Transverse colon (tissue), 4 donors: Measurements from ENCODE around the gene PRM2. TPM values are rescaled to one million over a fixed set of nuclear protein-coding genes. Genes with fewer than 3 reads are reported as not detected.

Source experiments
- DNase-seq: peaks from one replicate; pipeline ENCODE4 v3.0.0-alpha.2; 2019
- H3K27ac ChIP-seq, 4 donors: fragments of 200-600 bp; sonication (generic); 2 replicates each; pipeline ENCODE4 v1.5.1; 2016 to 2018; ENCODE audit warnings: inconsistent platforms in 4 of 4
- H3K27me3 ChIP-seq: fragments of 200-600 bp; sonication (generic); 2 replicates; pipeline ENCODE4 v1.5.1; 2017; ENCODE audit warnings: inconsistent platforms
- H3K36me3 ChIP-seq, 4 donors: fragments of 200-600 bp; sonication (generic); 2 replicates each; pipeline ENCODE4 v1.5.1; 2017 to 2019; ENCODE audit warnings: inconsistent platforms in 4 of 4
- H3K4me1 ChIP-seq, 4 donors: fragments of 200-600 bp; sonication (generic); 2 replicates each; pipeline ENCODE4 v1.5.1; 2017 to 2020; ENCODE audit warnings: inconsistent platforms in 4 of 4
- H3K4me3 ChIP-seq, 4 donors: fragments of 200-600 bp; sonication (generic); 1 replicate in 1 of 4; 2 replicates in 3 of 4; pipeline versions ENCODE4 v1.5.1 to v1.6.1; 2017 to 2019; ENCODE audit warnings: inconsistent platforms in 4 of 4
- H3K9me3 ChIP-seq, 2 donors: fragments of 200-600 bp; sonication (generic); 2 replicates each; pipeline ENCODE4 v1.5.1; 2017 to 2019; ENCODE audit warnings: inconsistent platforms in 2 of 2
- EP300 ChIP-seq: sonication (generic); formaldehyde crosslinking; IDR thresholded peaks from one replicate; pipeline ENCODE4 v1.6.1; 2017; ENCODE audit warnings: antibody characterized with exemption, low read depth
- POLR2A ChIP-seq: fragments of 450-650 bp; IDR thresholded peaks from one replicate; pipeline ENCODE4 v1.6.1; 2016; ENCODE audit warnings: antibody characterized with exemption, mild to moderate bottlenecking, moderate library complexity
- POLR2AphosphoS5 ChIP-seq, 3 donors: sonication (generic); formaldehyde crosslinking; IDR thresholded peaks; one replicate each; pipeline ENCODE4 v1.6.1; 2016; ENCODE audit warnings: antibody characterized with exemption in 3 of 3
- WGBS, 2 donors: methylation state at CpG; one replicate each; pipeline ENCODE4 v1.1.5; 2018; ENCODE audit warnings: low coverage in 1 of 2; 5-methylcytosine and 5-hydroxymethylcytosine counted together
- in situ Hi-C, 4 donors: fragments of 200-750 bp; cut with MboI; loops; one replicate each; pipeline versions ENCODE4 v1.15.0 to v1.15.1; 2017; ENCODE audit warnings: low sequenced_read_pairs in 3 of 4, low pct_ligation_motif_present in 1 of 4, low pct_unique_long_range_greater_than_20kb in 1 of 4
- intact Hi-C: fragments of 100-400 bp; cut with DNase I; formaldehyde crosslinking; loops from one replicate; pipeline ENCODE4 v1.15.1; 2023; ENCODE audit warnings: low total_unique reads
- total RNA-seq, 4 donors: library from RNA; depleted of rRNA; stranded (reverse); fragments of >200 nt; gene quantifications; one replicate each; pipeline ENCODE4 v1.1.0, GENCODE V29; 2016
- TF ChIP-seq, protein P1 (sequence below), 5 experiments: fragments of 200-600 bp in 3 of 5; fragments of 450-650 bp in 2 of 5; sonication (generic) in 3 of 5; IDR thresholded peaks; 1 replicate in 2 of 5; 2 replicates in 3 of 5; pipeline ENCODE4 v1.5.1; 2016 to 2017; ENCODE audit warnings: antibody characterized with exemption in 5 of 5, inconsistent platforms in 3 of 5, mild to moderate bottlenecking in 2 of 5, moderate library complexity in 1 of 5

PRM2 gene
- total RNA-seq, 4 donors from 2014 or later, result not detected

- Histone ChIP-seq H3K36me3 (no peaks in the 10 kb centered on the region), H3K9me3 (no peaks in the 10 kb centered on the region), H3K27me3 (no peaks in the 10 kb centered on the region), H3K4me3 (no peak overlapping the region), H3K27ac (no peak overlapping the region), H3K4me1 (peaks cover 0 to 13% (median 10%) of the 10 kb centered on the region in 4 donors)
- in situ Hi-C loops, result no loop called here
- intact Hi-C loops, result no loop called here
- peak; percentile 64 for DNase-seq
- 71 to 95% methylated on average over 5 to 8 of the region's 8 CpGs for WGBS, 2 donors
- TF ChIP-seq POLR2A, result no peak
- TF ChIP-seq EP300, result no peak
- TF ChIP-seq POLR2AphosphoS5 (IDR thresholded peaks at IDR 0.05), result no peak
Measured at GRCh38 chr16:11312718-11313492, 36.6 kb upstream of the PRM2 start.

DNA sequence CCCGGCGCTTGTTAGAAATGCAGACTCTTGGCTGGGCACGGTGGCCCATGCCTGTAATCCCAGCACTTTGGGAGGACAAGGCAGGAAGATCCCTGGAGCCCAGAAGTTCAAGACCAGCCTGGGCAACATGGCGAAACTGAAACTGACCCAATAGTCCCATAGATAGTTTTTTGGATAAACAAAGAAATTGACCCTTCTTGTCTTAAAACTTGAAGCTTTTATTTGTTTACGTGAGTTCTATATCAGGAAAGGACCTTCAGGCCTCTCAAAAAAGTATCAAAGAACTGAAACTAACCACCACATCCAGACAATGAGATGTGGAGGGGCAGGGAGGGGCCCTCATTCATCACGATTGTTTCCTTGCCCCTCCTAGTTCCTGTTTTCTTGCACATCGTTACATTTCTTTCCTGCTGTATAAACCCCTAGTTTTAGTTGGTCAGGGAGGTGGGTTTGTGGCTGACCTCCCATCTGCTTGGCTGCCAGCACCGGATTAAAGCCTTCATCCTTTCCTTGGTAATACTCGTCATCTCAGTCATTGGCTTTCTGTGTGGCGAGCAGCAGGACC is 34.8 kb upstream of the PRM2 start:
- intact Hi-C loops, result no loop called here

GRCh38 chr16:11310634-11310977 is 34.3 kb upstream of the PRM2 start:
- Histone ChIP-seq H3K9me3 (no peaks in the 10 kb centered on the region), H3K27ac (peak overlapping the region in 2 of 4 donors; percentile 20 to 52), H3K27me3 (no peaks in the 10 kb centered on the region), H3K36me3 (no peaks in the 10 kb centered on the region), H3K4me3 (no peak overlapping the region), H3K4me1 (peaks cover 0 to 13% (median 10%) of the 10 kb centered on the region in 4 donors)
- intact Hi-C loops, result no loop called here
- DNase-seq, result no peak
- TF ChIP-seq EP300, result no peak
- no peak for TF ChIP-seq POLR2AphosphoS5 (IDR thresholded peaks at IDR 0.05)
- TF ChIP-seq, protein P1, sequence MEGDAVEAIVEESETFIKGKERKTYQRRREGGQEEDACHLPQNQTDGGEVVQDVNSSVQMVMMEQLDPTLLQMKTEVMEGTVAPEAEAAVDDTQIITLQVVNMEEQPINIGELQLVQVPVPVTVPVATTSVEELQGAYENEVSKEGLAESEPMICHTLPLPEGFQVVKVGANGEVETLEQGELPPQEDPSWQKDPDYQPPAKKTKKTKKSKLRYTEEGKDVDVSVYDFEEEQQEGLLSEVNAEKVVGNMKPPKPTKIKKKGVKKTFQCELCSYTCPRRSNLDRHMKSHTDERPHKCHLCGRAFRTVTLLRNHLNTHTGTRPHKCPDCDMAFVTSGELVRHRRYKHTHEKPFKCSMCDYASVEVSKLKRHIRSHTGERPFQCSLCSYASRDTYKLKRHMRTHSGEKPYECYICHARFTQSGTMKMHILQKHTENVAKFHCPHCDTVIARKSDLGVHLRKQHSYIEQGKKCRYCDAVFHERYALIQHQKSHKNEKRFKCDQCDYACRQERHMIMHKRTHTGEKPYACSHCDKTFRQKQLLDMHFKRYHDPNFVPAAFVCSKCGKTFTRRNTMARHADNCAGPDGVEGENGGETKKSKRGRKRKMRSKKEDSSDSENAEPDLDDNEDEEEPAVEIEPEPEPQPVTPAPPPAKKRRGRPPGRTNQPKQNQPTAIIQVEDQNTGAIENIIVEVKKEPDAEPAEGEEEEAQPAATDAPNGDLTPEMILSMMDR (IDR thresholded peaks at IDR 0.05), result no peak
- in situ Hi-C loops, result no loop called here
- WGBS, 2 donors, result 91% methylated on average over 3 of the region's 3 CpGs; no CpG with 5 or more reads in 1 of the 2 donors

More for the DNA sequence above, 34.8 kb upstream of the PRM2 start:
- peak overlapping the region in 2 of 4 donors; percentile 20 to 52 for H3K27ac ChIP-seq
- in situ Hi-C loops, result no loop called here
- TF ChIP-seq, protein P1 (IDR thresholded peaks at IDR 0.05), result no peak
- TF ChIP-seq POLR2AphosphoS5 (IDR thresholded peaks at IDR 0.05) (no peak), EP300 (no peak), POLR2A (no peak)
- no peaks in the 10 kb centered on the region for H3K36me3 ChIP-seq
- H3K4me3 ChIP-seq, result no peak overlapping the region
- DNase-seq, result no peak
- 58 to 80% methylated on average over 1 to 10 of the region's 10 CpGs for WGBS, 2 donors
- H3K4me1 ChIP-seq, result peaks cover 0 to 13% (median 10%) of the 10 kb centered on the region in 4 donors
- H3K9me3 ChIP-seq, result no peaks in the 10 kb centered on the region
- H3K27me3 ChIP-seq, result no peaks in the 10 kb centered on the region

- H3K4me3 ChIP-seq, result no peak overlapping the region
- H3K4me1 ChIP-seq, result peaks cover 0 to 13% (median 10%) of the 10 kb centered on the region in 4 donors
- in situ Hi-C loops (no loop called here), intact Hi-C loops (no loop called here)
- H3K27ac ChIP-seq, result peak overlapping the region in 1 of 4 donors; percentile 52
- DNase-seq, result no peak
- H3K9me3 ChIP-seq, result no peaks in the 10 kb centered on the region
- WGBS, 2 donors, result 42 to 65% methylated on average over 2 to 9 of the region's 9 CpGs
- H3K36me3 ChIP-seq, result no peaks in the 10 kb centered on the region
- TF ChIP-seq, protein P1 (IDR thresholded peaks at IDR 0.05), result no peak
- no peak for TF ChIP-seq POLR2AphosphoS5 (IDR thresholded peaks at IDR 0.05)
- TF ChIP-seq EP300, result no peak
- TF ChIP-seq POLR2A, result no peak
- H3K27me3 ChIP-seq, result no peaks in the 10 kb centered on the region
Measured at GRCh38 chr16:11309895-11310633, 33.8 kb upstream of the PRM2 start.
